ENCODE results near the gene IL3. TPM values are rescaled to one million over a fixed set of nuclear protein-coding genes. Genes with fewer than 3 reads are reported as not detected.

Gene IL3
- total RNA-seq, 1 experiment from 2014 or later, result not detected

DNA sequence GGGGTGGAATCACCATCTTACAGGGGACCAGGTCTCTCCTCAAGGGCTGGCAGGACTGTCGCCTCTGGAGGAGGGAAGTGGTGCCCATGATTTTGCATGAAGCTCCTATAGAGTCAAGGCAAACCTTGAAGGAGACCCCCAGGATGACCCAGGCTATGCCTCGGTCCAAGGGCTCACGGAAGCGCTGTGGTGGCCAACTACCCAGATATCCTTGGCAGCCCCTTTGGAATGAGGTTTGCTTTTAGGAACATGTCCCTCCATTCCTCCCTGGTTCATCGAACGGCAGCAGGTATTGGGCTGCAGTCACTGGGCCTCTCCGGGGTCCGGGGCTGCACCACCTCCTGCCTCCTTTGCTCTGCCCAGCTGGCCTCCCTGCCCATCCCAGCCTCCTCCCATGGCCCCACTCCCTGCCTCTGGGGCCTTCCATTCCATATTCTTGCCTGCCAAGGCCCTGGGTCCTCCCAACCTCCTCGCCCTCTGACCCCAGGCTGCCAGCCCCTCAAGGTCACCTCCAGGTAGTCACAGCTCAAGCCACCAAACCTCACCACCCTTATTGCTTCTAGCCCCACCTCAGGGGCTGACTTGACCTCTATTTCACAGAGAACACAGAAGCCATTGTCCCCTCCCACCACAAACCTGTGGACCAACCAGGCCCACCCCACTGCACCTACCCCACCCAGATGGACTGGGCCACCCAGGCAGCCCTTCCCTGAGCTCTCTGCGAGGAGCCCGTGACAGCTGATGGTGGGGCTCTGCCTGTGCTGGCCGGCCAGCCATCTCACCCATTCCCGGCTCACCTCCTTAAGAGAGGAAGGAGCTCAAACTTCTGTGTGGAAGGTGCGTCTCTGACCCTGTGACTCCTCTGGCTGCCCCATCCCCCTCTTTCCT is 3.6 kb upstream of the IL3 start:
- Histone ChIP-seq H3K4me3 (no peak overlapping the region), H3K4me1 (replicated peaks) (no peaks in the 10 kb centered on the region), H3K27me3 (replicated peaks) (no peaks in the 10 kb centered on the region; the same call in 1 of the 2 replicates), H3K9me3 (replicated peaks) (no peaks in the 10 kb centered on the region), H3K27ac (no peak overlapping the region), H3K36me3 (no peaks in the 10 kb centered on the region)
- peak in 1 of 2 experiments; percentile 44 for DNase-seq (ENCODE audit: low read depth in 1 of 2, low spot score in 2 of 2)

DNA sequence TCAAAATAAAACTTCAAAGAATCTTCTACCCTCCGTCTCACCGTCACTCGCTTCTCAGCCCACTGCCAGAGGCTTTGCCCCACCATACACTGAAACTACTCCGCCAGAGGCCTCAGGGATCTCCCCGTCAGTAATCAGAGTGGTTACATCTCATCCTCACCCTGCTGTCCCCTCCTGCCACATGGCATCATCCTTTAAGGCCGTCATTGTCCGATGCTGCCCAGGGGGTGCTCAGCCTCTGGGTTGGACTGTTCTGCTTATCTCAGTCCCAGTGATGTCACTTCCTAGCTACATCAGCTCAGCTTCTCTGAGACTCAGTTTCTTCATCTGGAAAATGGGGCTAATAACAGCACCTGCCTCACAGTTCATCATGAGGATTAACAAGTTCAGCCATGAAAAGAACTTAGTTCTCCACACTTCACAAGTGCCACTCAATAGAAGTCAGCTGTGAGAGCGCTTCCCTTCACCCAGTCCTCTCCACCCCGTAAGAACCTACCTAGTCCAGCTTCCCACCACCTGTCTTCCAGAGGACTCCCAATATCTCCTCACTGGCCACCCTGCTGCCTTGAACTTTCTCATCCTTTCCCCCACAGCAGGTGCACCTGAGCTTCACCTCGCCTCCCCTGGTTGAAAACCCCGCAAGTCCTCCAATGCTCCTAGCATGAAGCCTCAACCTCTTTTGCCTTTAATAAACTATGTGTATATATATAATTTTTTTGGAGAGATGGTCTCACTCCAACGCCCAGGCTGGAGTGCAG is 2.8 kb upstream of the IL3 start:
- Histone ChIP-seq H3K4me3 (no peak overlapping the region), H3K9me3 (replicated peaks) (no peaks in the 10 kb centered on the region), H3K27me3 (replicated peaks) (no peaks in the 10 kb centered on the region; the same call in 1 of the 2 replicates), H3K4me1 (replicated peaks) (no peaks in the 10 kb centered on the region), H3K27ac (no peak overlapping the region), H3K36me3 (no peaks in the 10 kb centered on the region)
- peak in 1 of 2 experiments; percentile 33 for DNase-seq (ENCODE audit: low read depth in 1 of 2, low spot score in 2 of 2)

DNA sequence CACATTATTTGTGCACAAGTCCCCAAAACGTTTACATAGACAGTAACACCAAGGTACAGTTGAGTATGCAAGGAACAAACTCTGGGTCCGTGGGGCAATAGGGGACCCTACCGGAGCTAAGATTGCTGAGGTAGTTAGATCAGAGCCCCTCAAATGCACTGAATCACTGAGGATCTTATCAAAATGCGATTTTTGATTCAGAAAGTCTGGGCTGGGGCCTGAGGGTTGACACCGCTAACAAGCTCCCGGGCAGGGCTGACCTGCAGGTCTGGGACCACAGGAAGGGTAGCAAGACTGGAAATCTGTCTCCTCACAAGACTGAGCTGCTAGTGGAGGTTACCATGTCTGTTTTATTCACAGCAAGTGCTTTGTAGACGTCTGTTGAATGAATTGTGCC is 1.8 kb upstream of the IL3 start:
- peak in 1 of 2 experiments; percentile 33 for DNase-seq (ENCODE audit: low read depth in 1 of 2, low spot score in 2 of 2)
- H3K36me3 ChIP-seq, result no peaks in the 10 kb centered on the region
- H3K4me3 ChIP-seq, result no peak overlapping the region
- H3K27me3 ChIP-seq (replicated peaks), result no peaks in the 10 kb centered on the region; the same call in 1 of the 2 replicates
- no peaks in the 10 kb centered on the region for H3K4me1 ChIP-seq (replicated peaks)
- no peak overlapping the region for H3K27ac ChIP-seq
- no peaks in the 10 kb centered on the region for H3K9me3 ChIP-seq (replicated peaks)

DNA sequence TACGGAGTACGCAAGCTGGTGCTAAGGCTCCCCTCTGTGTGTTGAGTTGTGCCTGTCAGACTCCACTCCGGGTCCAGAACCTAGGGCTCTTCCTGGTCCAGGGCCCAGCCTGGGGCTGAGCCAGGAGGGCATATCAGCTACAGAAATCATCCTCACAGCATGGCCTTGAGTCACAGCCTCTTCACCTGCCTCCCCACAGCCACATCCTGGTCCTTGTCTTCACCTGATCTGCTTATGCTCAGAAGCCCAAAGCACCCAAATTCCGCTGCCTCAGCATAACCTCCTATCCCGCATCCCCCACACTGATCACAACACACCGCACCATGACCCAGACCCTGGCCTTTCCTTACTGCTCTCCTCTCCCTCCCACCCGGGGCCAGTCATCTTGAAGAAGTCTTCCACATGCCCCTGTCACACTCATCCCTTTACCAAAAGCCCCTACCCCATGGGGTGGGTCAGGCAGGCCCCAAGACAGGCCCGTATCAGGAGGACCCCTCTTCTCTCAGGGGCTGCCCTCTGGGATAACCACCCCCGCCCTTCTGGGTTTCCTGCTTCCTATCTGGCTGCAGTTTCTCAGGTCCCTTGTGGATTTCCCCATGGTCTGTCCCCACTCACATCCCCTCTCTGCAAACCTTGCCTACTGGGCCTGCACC is 1.3 kb upstream of the IL3 start:
- H3K36me3 ChIP-seq, result no peaks in the 10 kb centered on the region
- no peak overlapping the region for H3K4me3 ChIP-seq
- no peak overlapping the region for H3K27ac ChIP-seq
- no peaks in the 10 kb centered on the region; the same call in 1 of the 2 replicates for H3K27me3 ChIP-seq (replicated peaks)
- DNase-seq (ENCODE audit: low read depth in 1 of 2, low spot score in 2 of 2), result peak in 1 of 2 experiments; percentile 46
- no peaks in the 10 kb centered on the region for H3K9me3 ChIP-seq (replicated peaks)
- H3K4me1 ChIP-seq (replicated peaks), result no peaks in the 10 kb centered on the region

DNA sequence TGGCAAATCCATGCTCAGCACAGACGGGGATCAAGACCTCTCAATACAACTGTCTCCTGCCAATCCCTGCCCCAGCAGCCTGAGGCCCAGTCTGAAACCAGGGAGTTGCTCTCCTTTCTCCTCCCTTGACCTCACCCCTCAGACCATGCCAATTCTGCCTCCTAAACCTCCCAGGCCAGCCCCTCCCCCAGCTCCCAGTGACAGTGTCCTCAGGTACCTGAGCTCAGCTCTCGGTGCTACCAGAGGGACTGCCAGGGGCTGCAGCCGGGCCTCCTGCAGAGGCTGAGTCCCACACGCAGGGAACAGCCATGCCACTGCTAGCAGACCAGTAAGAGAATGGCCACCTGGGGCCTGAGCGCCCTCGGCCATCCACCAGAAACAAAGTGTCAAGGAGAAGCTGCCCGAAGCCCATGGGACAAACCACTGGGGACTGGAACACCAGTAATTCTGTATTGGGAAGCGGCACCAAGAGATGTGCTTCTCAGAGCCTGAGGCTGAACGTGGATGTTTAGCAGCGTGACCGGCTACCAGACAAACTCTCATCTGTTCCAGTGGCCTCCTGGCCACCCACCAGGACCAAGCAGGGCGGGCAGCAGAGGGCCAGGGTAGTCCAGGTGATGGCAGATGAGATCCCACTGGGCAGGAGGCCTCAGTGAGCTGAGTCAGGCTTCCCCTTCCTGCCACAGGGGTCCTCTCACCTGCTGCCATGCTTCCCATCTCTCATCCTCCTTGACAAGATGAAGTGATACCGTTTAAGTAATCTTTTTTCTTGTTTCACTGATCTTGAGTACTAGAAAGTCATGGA is 557 bp upstream of the IL3 start:
- H3K4me3 ChIP-seq, result no peak overlapping the region
- H3K9me3 ChIP-seq (replicated peaks), result no peaks in the 10 kb centered on the region
- H3K27me3 ChIP-seq (replicated peaks), result no peaks in the 10 kb centered on the region; the same call in 1 of the 2 replicates
- H3K27ac ChIP-seq, result no peak overlapping the region
- H3K4me1 ChIP-seq (replicated peaks), result no peaks in the 10 kb centered on the region
- peak in 1 of 2 experiments; percentile 41 for DNase-seq (ENCODE audit: low read depth in 1 of 2, low spot score in 2 of 2)
- no peaks in the 10 kb centered on the region for H3K36me3 ChIP-seq

DNA sequence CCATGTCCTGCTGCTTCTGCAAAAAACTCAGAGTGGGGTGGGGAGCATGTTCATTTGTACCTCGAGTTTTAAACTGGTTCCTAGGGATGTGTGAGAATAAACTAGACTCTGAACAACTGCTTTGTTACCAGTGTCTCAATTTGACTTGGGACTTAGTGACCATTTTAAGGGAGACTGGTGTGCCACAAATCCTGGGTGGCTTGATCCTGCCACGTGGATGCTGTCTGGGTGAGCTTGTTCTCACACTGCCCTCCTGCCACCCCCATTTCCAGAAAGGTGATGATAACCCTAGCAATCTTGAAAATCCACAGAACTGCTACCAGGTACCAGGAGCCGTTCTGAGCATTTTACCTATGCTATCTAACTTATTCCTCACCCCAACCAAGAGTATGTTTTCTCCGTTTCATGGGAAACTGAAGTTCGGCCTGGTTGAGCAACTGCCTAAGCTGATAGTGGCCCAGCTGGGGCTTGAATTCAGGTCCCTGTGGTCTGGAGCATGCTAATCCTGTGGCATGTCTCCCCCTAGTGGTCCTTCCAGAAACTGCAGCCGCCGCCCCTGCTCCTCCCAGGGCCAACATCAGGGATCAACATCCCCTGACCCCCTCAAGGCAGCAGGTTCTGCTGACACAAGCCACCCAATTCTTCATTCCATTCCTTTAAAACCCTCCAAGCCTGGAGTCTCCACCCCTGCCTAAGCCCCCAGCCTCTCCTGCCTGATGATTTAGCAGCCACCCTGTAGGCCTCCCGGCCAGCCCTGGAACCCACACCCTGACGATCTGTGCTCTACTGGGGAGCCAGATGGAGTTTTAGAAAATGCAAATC is 2.8 kb downstream of the IL3 start:
- no peak overlapping the region for H3K27ac ChIP-seq
- no peak overlapping the region for H3K4me3 ChIP-seq
- H3K9me3 ChIP-seq (replicated peaks), result no peaks in the 10 kb centered on the region
- no peaks in the 10 kb centered on the region for H3K4me1 ChIP-seq (replicated peaks)
- peak; percentile 61 to 86 for DNase-seq (ENCODE audit: low read depth in 1 of 2, low spot score in 2 of 2)
- no peaks in the 10 kb centered on the region for H3K36me3 ChIP-seq
- no peaks in the 10 kb centered on the region for H3K27me3 ChIP-seq (replicated peaks)

DNA sequence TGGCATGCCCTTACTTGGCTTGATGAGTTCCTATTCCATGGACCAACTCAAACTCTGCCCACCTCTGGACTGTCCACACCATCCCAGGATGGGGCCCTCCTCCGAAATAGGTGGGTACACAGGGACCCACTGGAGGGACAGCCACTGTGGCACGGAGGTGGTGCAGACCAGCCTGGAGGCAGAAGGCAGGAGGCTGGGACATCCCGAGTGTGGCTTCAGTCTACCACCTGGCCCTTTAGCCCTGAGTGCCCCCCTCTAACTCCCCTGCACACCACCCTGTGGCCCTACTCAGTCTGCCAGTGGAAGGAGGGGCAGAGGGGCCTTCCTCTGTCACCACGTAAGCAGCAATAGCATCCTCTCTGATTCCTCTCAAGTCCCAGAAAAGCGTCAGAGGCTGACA is 3.7 kb downstream of the IL3 start:
- no peak overlapping the region for H3K4me3 ChIP-seq
- H3K36me3 ChIP-seq, result no peaks in the 10 kb centered on the region
- H3K4me1 ChIP-seq (replicated peaks), result no peaks in the 10 kb centered on the region
- no peaks in the 10 kb centered on the region for H3K27me3 ChIP-seq (replicated peaks)
- H3K27ac ChIP-seq, result no peak overlapping the region
- no peak for DNase-seq (ENCODE audit: low read depth in 1 of 2, low spot score in 2 of 2)
- H3K9me3 ChIP-seq (replicated peaks), result no peaks in the 10 kb centered on the region

DNA sequence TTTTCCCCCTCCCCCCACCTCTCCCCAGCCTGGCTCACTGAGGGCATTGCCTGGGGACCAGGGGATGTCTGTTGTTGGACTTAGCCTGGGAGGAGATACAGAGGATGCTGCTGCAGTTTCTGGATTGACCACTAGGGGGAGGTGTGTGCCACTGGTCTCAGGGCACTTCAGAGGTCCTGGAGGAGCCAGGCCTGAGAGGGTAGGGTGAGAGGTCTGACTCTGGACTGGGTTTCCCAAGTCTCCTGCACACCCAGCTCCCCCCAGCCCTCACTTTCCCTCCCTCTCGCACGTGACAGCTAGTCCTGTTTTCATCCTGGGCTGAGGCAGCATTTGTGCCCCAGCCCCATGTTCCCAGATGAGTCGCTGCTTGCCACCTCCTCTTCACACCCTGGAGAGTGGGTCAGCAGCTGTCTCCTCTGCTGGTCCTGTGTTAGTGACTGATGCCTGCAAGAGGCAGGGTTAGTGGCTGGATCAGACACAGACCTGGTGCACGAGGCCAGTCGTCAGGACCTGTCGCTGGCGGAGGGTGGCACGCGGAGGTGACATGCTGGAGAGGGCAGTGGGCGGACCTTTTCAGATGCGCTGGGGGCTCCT is 4.4 kb downstream of the IL3 start:
- peak; percentile 82 to 89 for DNase-seq (ENCODE audit: low read depth in 1 of 2, low spot score in 2 of 2)
- no peak overlapping the region for H3K4me3 ChIP-seq
- H3K9me3 ChIP-seq (replicated peaks), result no peaks in the 10 kb centered on the region
- H3K36me3 ChIP-seq, result no peaks in the 10 kb centered on the region
- H3K4me1 ChIP-seq (replicated peaks), result no peaks in the 10 kb centered on the region
- H3K27me3 ChIP-seq (replicated peaks), result no peaks in the 10 kb centered on the region
- H3K27ac ChIP-seq, result no peak overlapping the region

DNA sequence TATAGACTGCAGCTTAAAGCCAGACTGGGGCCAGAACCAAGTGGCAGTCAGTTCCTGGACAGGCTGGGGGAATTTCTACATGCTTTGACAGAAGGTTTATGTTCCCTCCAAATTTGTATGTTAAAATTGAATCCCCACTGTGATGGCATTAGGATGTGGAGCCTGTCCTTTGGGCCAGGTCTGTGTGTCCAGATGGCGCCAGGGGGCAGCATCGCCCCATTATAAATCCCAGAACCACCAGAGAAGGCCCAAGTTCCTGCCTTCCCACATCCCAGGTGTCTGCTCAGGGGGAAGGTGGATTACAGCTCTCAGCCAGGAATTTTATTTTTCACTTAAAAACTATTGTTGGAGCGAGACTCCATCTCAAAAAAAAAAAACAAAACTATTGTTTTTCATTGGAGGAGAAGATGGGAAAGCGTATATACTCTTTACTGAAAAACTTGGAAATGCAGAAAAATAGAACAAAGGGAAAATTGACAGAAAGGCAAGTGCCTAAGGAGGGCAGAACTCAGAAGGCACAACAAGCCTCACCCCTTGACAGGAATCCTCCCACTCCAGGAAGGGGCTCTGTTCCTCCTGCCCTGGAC is 5.0 kb downstream of the IL3 start:
- no peaks in the 10 kb centered on the region for H3K36me3 ChIP-seq
- no peak overlapping the region for H3K4me3 ChIP-seq
- no peaks in the 10 kb centered on the region for H3K9me3 ChIP-seq (replicated peaks)
- H3K27me3 ChIP-seq (replicated peaks), result no peaks in the 10 kb centered on the region
- H3K4me1 ChIP-seq (replicated peaks), result peaks cover 2% of the 10 kb centered on the region
- no peak overlapping the region for H3K27ac ChIP-seq
- DNase-seq (ENCODE audit: low read depth in 1 of 2, low spot score in 2 of 2), result peak; percentile 58 to 78

DNA sequence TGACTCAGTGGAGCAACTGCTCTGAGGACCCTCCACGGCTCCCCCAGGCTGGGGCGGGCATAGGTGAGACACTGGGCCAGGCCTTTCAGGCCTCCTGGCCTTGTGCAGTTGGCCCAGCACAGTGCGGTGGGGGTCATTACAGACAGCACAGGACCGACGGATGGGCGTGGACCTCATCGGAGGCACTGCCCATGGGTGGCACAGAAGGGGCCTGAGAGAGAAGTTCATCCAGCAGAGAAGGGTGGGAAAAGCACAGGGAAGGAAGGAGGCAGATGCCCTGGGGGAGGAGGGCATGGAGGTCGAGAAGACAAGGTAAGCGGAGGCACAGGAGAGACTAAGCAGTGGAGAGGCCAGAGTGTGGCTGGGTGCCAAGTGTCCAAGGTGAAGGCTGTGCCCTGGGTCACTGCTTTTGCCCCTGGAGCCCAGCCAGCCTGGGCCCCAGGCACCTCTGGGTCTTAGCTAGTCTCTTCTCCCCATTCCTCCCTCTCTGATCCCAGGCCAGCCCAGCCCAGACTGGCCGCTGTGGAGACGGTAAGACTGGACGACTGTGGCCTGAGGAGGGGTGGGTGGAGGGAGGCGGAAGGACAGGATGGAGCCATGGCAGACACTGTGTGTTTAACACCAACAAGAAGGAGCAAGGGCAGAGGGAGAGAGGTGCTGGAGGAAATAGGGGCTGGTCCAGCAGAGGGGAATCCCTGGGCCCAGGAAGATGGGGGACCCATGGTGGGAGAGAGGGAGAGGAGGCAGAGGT is 5.7 kb downstream of the IL3 start:
- no peak for DNase-seq (ENCODE audit: low read depth in 1 of 2, low spot score in 2 of 2)
- Histone ChIP-seq H3K27me3 (replicated peaks) (no peaks in the 10 kb centered on the region), H3K9me3 (replicated peaks) (no peaks in the 10 kb centered on the region), H3K27ac (no peak overlapping the region), H3K4me3 (no peak overlapping the region), H3K4me1 (replicated peaks) (peaks cover 8% of the 10 kb centered on the region), H3K36me3 (no peaks in the 10 kb centered on the region)

DNA sequence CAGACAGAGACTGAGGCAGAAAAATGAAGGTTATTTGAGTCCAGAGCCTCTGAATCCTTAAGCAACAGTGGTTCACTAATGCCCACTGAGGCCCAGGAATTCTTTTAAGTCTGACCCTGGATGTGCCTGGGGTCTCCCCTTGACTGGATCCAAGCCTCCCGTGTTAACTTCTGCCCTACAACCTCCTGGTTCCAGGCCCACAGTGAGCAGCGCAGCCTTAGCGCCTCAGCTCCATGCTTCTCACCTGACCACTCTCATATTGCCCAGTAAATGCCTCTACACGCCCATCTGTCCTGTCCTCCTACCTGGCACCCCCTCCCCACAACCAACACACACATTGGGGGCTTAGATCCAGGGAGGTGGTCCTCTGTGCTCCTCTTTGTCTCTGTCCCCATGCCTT is 6.4 kb downstream of the IL3 start:
- no peaks in the 10 kb centered on the region for H3K9me3 ChIP-seq (replicated peaks)
- H3K36me3 ChIP-seq, result no peaks in the 10 kb centered on the region
- H3K27me3 ChIP-seq (replicated peaks), result no peaks in the 10 kb centered on the region
- DNase-seq (ENCODE audit: low read depth in 1 of 2, low spot score in 2 of 2), result no peak
- H3K4me1 ChIP-seq (replicated peaks), result peaks cover 8% of the 10 kb centered on the region
- H3K4me3 ChIP-seq, result no peak overlapping the region
- H3K27ac ChIP-seq, result no peak overlapping the region
